Esophagus squamous epithelium (tissue), 4 donors: Measurements from ENCODE around the gene ZFP36L1.

ENCODE experiments used
- POLR2A ChIP-seq, 4 donors: fragments of 450-650 bp; IDR thresholded peaks; one replicate each; pipeline ENCODE4 v1.6.1; 2017; ENCODE audit warnings: antibody characterized with exemption in 4 of 4, mild to moderate bottlenecking in 4 of 4, moderate library complexity in 3 of 4
- TF ChIP-seq, protein P1 (sequence below), 6 experiments: fragments of 450-650 bp in 4 of 6; fragments of 200-600 bp in 2 of 6; sonication (generic) in 2 of 6; IDR thresholded peaks; one replicate each; pipeline ENCODE4 v1.5.1; 2016 to 2019; ENCODE audit warnings: antibody characterized with exemption in 6 of 6, mild to moderate bottlenecking in 4 of 6, moderate library complexity in 4 of 6

DNA sequence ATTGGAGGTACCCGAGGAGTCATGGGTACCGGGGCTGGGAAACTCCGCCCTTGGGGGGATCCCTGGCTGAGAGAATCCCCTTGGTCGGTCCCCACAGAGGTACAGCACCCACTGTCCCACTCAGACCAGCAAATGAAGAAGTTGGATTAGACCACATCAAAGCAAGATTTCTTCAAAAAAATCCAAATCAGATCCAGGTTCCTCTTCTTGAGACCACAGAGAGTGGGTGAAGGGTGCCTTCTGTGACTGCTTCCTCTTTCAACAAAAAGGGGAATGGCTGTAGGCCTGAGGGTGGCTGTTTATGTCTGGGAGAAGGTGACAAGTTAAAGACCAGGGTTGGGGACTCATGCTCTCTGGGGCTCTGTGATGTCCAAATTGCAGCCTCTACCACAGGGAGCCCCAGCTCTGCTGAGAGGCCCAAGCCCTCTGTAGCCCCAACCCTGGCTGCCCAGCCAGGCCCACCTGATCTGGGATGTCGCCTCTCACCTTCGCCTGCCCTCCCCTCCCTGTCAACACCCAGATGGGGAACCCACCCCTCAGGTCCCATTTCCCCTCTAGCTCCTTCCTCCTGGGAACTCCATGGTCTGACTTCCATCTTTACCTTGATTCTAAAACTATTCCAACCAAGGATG is 50.9 kb downstream of the ZFP36L1 start:
- TF ChIP-seq, protein P1, sequence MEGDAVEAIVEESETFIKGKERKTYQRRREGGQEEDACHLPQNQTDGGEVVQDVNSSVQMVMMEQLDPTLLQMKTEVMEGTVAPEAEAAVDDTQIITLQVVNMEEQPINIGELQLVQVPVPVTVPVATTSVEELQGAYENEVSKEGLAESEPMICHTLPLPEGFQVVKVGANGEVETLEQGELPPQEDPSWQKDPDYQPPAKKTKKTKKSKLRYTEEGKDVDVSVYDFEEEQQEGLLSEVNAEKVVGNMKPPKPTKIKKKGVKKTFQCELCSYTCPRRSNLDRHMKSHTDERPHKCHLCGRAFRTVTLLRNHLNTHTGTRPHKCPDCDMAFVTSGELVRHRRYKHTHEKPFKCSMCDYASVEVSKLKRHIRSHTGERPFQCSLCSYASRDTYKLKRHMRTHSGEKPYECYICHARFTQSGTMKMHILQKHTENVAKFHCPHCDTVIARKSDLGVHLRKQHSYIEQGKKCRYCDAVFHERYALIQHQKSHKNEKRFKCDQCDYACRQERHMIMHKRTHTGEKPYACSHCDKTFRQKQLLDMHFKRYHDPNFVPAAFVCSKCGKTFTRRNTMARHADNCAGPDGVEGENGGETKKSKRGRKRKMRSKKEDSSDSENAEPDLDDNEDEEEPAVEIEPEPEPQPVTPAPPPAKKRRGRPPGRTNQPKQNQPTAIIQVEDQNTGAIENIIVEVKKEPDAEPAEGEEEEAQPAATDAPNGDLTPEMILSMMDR (IDR thresholded peaks at IDR 0.05): no peak
- no peak for TF ChIP-seq POLR2A (IDR thresholded peaks at IDR 0.05)
